HCT116 (cell line): Measurements from ENCODE around the gene CDK14. TPM values are rescaled to one million over a fixed set of nuclear protein-coding genes. Genes with fewer than 3 reads are reported as not detected.

Experiments used
- ATAC-seq: fragments of 200-7000 bp; cut with Tn5 transposase; 2 replicates; pipeline ENCODE4 v1.9.1; 2020; ENCODE audit warnings: mild to moderate bottlenecking, moderate library complexity
- BruUV-seq: library from RNA; stranded (reverse); fragments of 400-500 nt; replicated peaks from 2 replicates; lab custom pipeline; 2021; lab: Mats Ljungman, UMichigan
- CTCF ChIA-PET: fragments of 300-600 bp; sonication (Branson Sonifier 250); formaldehyde crosslinking; loops from one replicate; lab custom pipeline; 2021; ENCODE audit warnings: antibody characterized with exemption; lab: Charles Lee
- POLR2A ChIA-PET: fragments of 300-600, 350-600 bp; sonication (Branson Sonifier 250); formaldehyde crosslinking; loops from one replicate; lab custom pipeline; 2021; ENCODE audit warnings: antibody characterized with exemption; lab: Charles Lee
- RAD21 ChIA-PET, 2 experiments: fragments of 300-600 bp; sonication (Branson Sonifier 250); formaldehyde crosslinking; loops; one replicate each; lab custom pipeline; 2023; ENCODE audit warnings: low total read pairs in 2 of 2; ENCODE audit not compliant: uncharacterized antibody in 2 of 2, unreplicated experiment in 2 of 2, low non-redundant PET in 1 of 2; lab: Charles Lee
- DNase-seq: peaks from one replicate; pipeline ENCODE4 v3.0.0-alpha.2; 2010; ENCODE audit warnings: low read depth, low spot score
- H2AFZ ChIP-seq: fragments of 200-600 bp; shearing (Covaris generic), sonication (generic); 2 replicates; pipeline ENCODE4 v1.6.1; 2017; ENCODE audit warnings: low read depth, mixed run types, mixed read lengths, antibody characterized with exemption, low read length; ENCODE audit not compliant: poor library complexity, severe bottlenecking
- H3K27ac ChIP-seq: 2 replicates; pipeline ENCODE4 v1.5.1; 2012; ENCODE audit warnings: low read depth, low read length
- H3K27me3 ChIP-seq: fragments of 200-600 bp; sonication (generic); 2 replicates; pipeline ENCODE4 v1.6.1; 2016; ENCODE audit warnings: mixed run types, low read length, mixed read lengths; ENCODE audit not compliant: insufficient read depth
- H3K36me3 ChIP-seq, 2 experiments: fragments of 200-500 bp in 1 of 2; fragments of 200-600 bp in 1 of 2; sonication (Bioruptor generic) in 1 of 2; sonication (generic) in 1 of 2; 2 replicates each; pipeline versions ENCODE4 v1.5.1 to v1.6.1; 2014 to 2016; ENCODE audit warnings: low read length in 2 of 2, inconsistent platforms in 1 of 2, mixed read lengths in 1 of 2, mixed run types in 1 of 2; ENCODE audit not compliant: insufficient read depth in 2 of 2, control insufficient read depth in 1 of 2
- H3K4me1 ChIP-seq, 2 experiments: fragments of 200-600 bp in 1 of 2; sonication (generic) in 1 of 2; 2 replicates each; pipeline versions ENCODE4 v1.5.1 to v1.6.1; 2012 to 2017; ENCODE audit warnings: low read length in 2 of 2, inconsistent platforms in 1 of 2, mild to moderate bottlenecking in 1 of 2, mixed read lengths in 1 of 2, mixed run types in 1 of 2, moderate library complexity in 1 of 2; ENCODE audit not compliant: insufficient read depth in 2 of 2, control insufficient read depth in 1 of 2
- H3K4me2 ChIP-seq: fragments of 200-600 bp; sonication (generic); 2 replicates; pipeline ENCODE4 v1.6.1; 2017; ENCODE audit warnings: mixed run types, low read length, mixed read lengths
- H3K4me3 ChIP-seq, 2 experiments: fragments of 200-600 bp in 1 of 2; sonication (generic) in 1 of 2; replicated peaks in 1 of 2; 2 replicates each; pipeline ENCODE4 v1.5.1; 2011 to 2016; ENCODE audit warnings: low read length in 2 of 2, control low read depth in 1 of 2, low read depth in 1 of 2, mild to moderate bottlenecking in 1 of 2, mixed read lengths in 1 of 2, mixed run types in 1 of 2
- H3K79me2 ChIP-seq: fragments of 200-600 bp; sonication (generic); 2 replicates; pipeline ENCODE4 v1.6.1; 2017; ENCODE audit warnings: mild to moderate bottlenecking, mixed run types, low read length, moderate library complexity, mixed read lengths; ENCODE audit not compliant: insufficient read depth
- H3K9ac ChIP-seq: fragments of 200-600 bp; sonication (generic); 2 replicates; pipeline ENCODE4 v1.6.1; 2016; ENCODE audit warnings: low read length, mixed read lengths
- H3K9me2 ChIP-seq: fragments of 200-600 bp; sonication (generic), shearing (Covaris generic); 2 replicates; pipeline ENCODE4 v1.6.1; 2017; ENCODE audit warnings: mixed run types, mild to moderate bottlenecking, moderate library complexity; ENCODE audit not compliant: insufficient read depth
- H3K9me3 ChIP-seq, 2 experiments: fragments of 200-500 bp in 1 of 2; fragments of 200-600 bp in 1 of 2; sonication (Bioruptor generic) in 1 of 2; sonication (generic) in 1 of 2; 2 replicates each; pipeline ENCODE4 v1.6.1; 2014 to 2017; ENCODE audit warnings: low read length in 2 of 2, mixed read lengths in 2 of 2, inconsistent platforms in 1 of 2, low read depth in 1 of 2, mild to moderate bottlenecking in 1 of 2, mixed run types in 1 of 2, moderate library complexity in 1 of 2; ENCODE audit not compliant: control insufficient read depth in 1 of 2, insufficient read depth in 1 of 2
- H4K20me1 ChIP-seq: fragments of 200-600 bp; sonication (generic), shearing (Covaris generic); 2 replicates; pipeline ENCODE4 v1.6.1; 2017; ENCODE audit warnings: mixed run types, mild to moderate bottlenecking, moderate library complexity; ENCODE audit not compliant: insufficient read depth
- CBX3 ChIP-seq: IDR thresholded peaks from 2 replicates; pipeline ENCODE4 v1.6.1; 2012; ENCODE audit warnings: low read depth
- CEBPB ChIP-seq: IDR thresholded peaks from 2 replicates; pipeline ENCODE4 v1.6.1; 2012; ENCODE audit warnings: low read depth
- CTCF ChIP-seq, 3 experiments: fragments of 200-600 bp in 1 of 3; sonication (generic) in 1 of 3; IDR thresholded peaks in 2 of 3; conservative IDR thresholded peaks in 1 of 3; 2 replicates each; pipeline ENCODE4 v1.5.1; 2012 to 2017; ENCODE audit warnings: low read depth in 2 of 3, low read length in 2 of 3, antibody characterized with exemption in 1 of 3, borderline replicate concordance in 1 of 3, control low read depth in 1 of 3, mild to moderate bottlenecking in 1 of 3, mixed read lengths in 1 of 3, mixed run types in 1 of 3, moderate library complexity in 1 of 3; ENCODE audit not compliant: insufficient read depth in 1 of 3
- EZH2 ChIP-seq: fragments of 200-600 bp; sonication (generic); IDR thresholded peaks from 2 replicates; pipeline ENCODE4 v1.6.1; 2017; ENCODE audit warnings: antibody characterized with exemption, mixed run types
- EZH2phosphoT487 ChIP-seq: fragments of 200-600 bp; IDR thresholded peaks from 2 replicates; pipeline ENCODE4 v1.6.1; 2018; ENCODE audit warnings: antibody characterized with exemption, borderline replicate concordance
- JUND ChIP-seq: IDR thresholded peaks from 2 replicates; pipeline ENCODE4 v1.6.1; 2012
- MAX ChIP-seq: IDR thresholded peaks from 2 replicates; pipeline ENCODE4 v1.6.1; 2012
- POLR2AphosphoS5 ChIP-seq: IDR thresholded peaks from 2 replicates; pipeline ENCODE4 v1.6.1; 2011; ENCODE audit warnings: mild to moderate bottlenecking, low read depth, low read length, moderate library complexity
- RAD21 ChIP-seq: IDR thresholded peaks from 2 replicates; pipeline ENCODE4 v1.6.1; 2012; ENCODE audit warnings: low read depth, mild to moderate bottlenecking
- REST ChIP-seq: IDR thresholded peaks from 2 replicates; pipeline ENCODE4 v1.6.1; 2012; ENCODE audit warnings: low read depth
- SP1 ChIP-seq: IDR thresholded peaks from 2 replicates; pipeline ENCODE4 v1.6.1; 2012; ENCODE audit warnings: low read depth
- SRF ChIP-seq: IDR thresholded peaks from 2 replicates; pipeline ENCODE4 v1.6.1; 2012; ENCODE audit warnings: low read depth
- TCF7L2 ChIP-seq: IDR thresholded peaks from 2 replicates; pipeline ENCODE4 v1.7.0; 2011; ENCODE audit warnings: borderline replicate concordance, inconsistent platforms; ENCODE audit not compliant: insufficient read depth, insufficient read length; ENCODE audit errors: extremely low read depth
- ZBTB33 ChIP-seq: IDR thresholded peaks from 2 replicates; pipeline ENCODE4 v1.6.1; 2011; ENCODE audit warnings: mild to moderate bottlenecking, low read length, moderate library complexity; ENCODE audit not compliant: insufficient replicate concordance; ENCODE audit errors: extremely low read depth
- ZFX ChIP-seq: fragments of 450-650 bp; IDR thresholded peaks from 2 replicates; pipeline ENCODE4 v1.6.1; 2017
- ZNF274 ChIP-seq: fragments of 200-500 bp; sonication (Bioruptor generic); IDR thresholded peaks from 2 replicates; pipeline ENCODE4 v1.6.1; 2014; ENCODE audit warnings: mild to moderate bottlenecking, low read depth, low read length, inconsistent platforms
- intact Hi-C: fragments of 100-400 bp; cut with micrococcal nuclease; formaldehyde crosslinking; loops from 2 replicates; pipeline ENCODE4 v1.10.0; 2022
- total RNA-seq: library from RNA; stranded (reverse); gene quantifications from one replicate; pipeline ENCODE4 v1.2.1, GENCODE V29; 2021; ENCODE audit not compliant: unreplicated experiment

The CDK14 gene
- total RNA-seq, 1 experiment from 2014 or later: 10.2 TPM

- CTCF ChIA-PET: no interaction called here
- no peak for TF ChIP-seq CTCF (IDR thresholded peaks at IDR 0.05 in 2 of 3, conservative IDR thresholded peaks at IDR 0.05 in 1 of 3; ENCODE audit: borderline replicate concordance in 1 of 3, insufficient read depth in 1 of 3, low read depth in 2 of 3, low read length in 2 of 3)
- TF ChIP-seq CEBPB: no peak
- TF ChIP-seq SP1: no peak
- no peak for TF ChIP-seq REST
- no peak for TF ChIP-seq EZH2
- no peak for TF ChIP-seq SRF
- no peak for TF ChIP-seq MAX
- TF ChIP-seq TCF7L2: no peak
- TF ChIP-seq RAD21: no peak
- no peak for TF ChIP-seq JUND
- no peak for TF ChIP-seq CBX3
- TF ChIP-seq ZFX: no peak
- no peak for TF ChIP-seq POLR2AphosphoS5
- TF ChIP-seq EZH2phosphoT487: no peak
- TF ChIP-seq ZBTB33: no peak
- no peak for TF ChIP-seq ZNF274
- no peak overlapping the region for H2AFZ ChIP-seq
These were observed 97.8 kb downstream of the CDK14 start for GRCh38 chr7:90693939-90694338.

More at GRCh38 chr7:90693939-90694338, 97.8 kb downstream of the CDK14 start:
- Histone ChIP-seq H3K9ac (no peak overlapping the region), H3K27me3 (no peaks in the 10 kb centered on the region), H4K20me1 (no peaks in the 10 kb centered on the region), H3K4me2 (no peak overlapping the region), H3K4me3 (no peak overlapping the region), H3K36me3 (no peaks in the 10 kb centered on the region), H3K9me3 (no peaks in the 10 kb centered on the region), H3K4me1 (no peaks in the 10 kb centered on the region), H3K27ac (no peak overlapping the region), H3K9me2 (no peaks in the 10 kb centered on the region), H3K79me2 (no peaks in the 10 kb centered on the region)
- intact Hi-C loops: no loop called here
- ChIA-PET RAD21 (no interaction called here), POLR2A (no interaction called here)
- BruUV-seq: no TSS peak
- ATAC-seq: no peak
- no peak for DNase-seq
